Ramos (cell line): ENCODE results near the gene CD37.
"Not testable (repeated sequence)": the region's sequence is repeated elsewhere in the genome, so short reads cannot be mapped to it uniquely, and the experiment has no call there.

ENCODE experiments used
- in situ Hi-C: fragments of 300-500 bp; cut with MboI; formaldehyde crosslinking; loops from one replicate; pipeline ENCODE4 v1.14.3; 2022; ENCODE audit warnings: low sequenced_read_pairs; ENCODE audit not compliant: unreplicated experiment

Gene CD37

GRCh38 chr19:49335071-49335783 lies at the start of gene CD37:
CD37 (plus strand) TSS chr19:49335406; CDS start chr19:49335541, 135 bp downstream.
- in situ Hi-C loops, result no loop called here

GRCh38 chr19:49287141-49287770 lies 48.0 kb upstream of the CD37 start:
- in situ Hi-C loops, result no loop called here

- in situ Hi-C loops, result not testable (repeated sequence)
These were observed 47.0 kb upstream of the CD37 start for GRCh38 chr19:49288205-49288604.

GRCh38 chr19:49289286-49289685 lies 45.9 kb upstream of the CD37 start:
- in situ Hi-C loops, result not testable (repeated sequence)

- in situ Hi-C loops, result no loop called here
These were observed 44.7 kb upstream of the CD37 start for GRCh38 chr19:49290517-49290916.

- in situ Hi-C loops, result no loop called here
These were observed 40.8 kb upstream of the CD37 start for GRCh38 chr19:49294401-49294800.

GRCh38 chr19:49295208-49295880 lies 39.9 kb upstream of the CD37 start:
- in situ Hi-C loops, result no loop called here

- in situ Hi-C loops, result no loop called here
These were observed 37.8 kb upstream of the CD37 start for GRCh38 chr19:49297403-49297802.

- in situ Hi-C loops, result not testable (repeated sequence)
These were observed 36.6 kb upstream of the CD37 start for GRCh38 chr19:49298653-49299052.

- in situ Hi-C loops, result no loop called here
These were observed 33.9 kb upstream of the CD37 start for GRCh38 chr19:49301165-49301865.

- in situ Hi-C loops, result no loop called here
These were observed 33.3 kb upstream of the CD37 start for GRCh38 chr19:49301866-49302252.

GRCh38 chr19:49306734-49307133 lies 28.5 kb upstream of the CD37 start:
- in situ Hi-C loops, result not testable (repeated sequence)

- in situ Hi-C loops, result no loop called here
These were observed 26.1 kb upstream of the CD37 start for GRCh38 chr19:49309087-49309486.

- in situ Hi-C loops, result no loop called here
These were observed 20.1 kb upstream of the CD37 start for GRCh38 chr19:49315111-49315510.

GRCh38 chr19:49316284-49316683 lies 18.9 kb upstream of the CD37 start:
- in situ Hi-C loops, result no loop called here

- in situ Hi-C loops, result no loop called here
These were observed 16.9 kb upstream of the CD37 start for GRCh38 chr19:49318296-49318695.

- in situ Hi-C loops, result no loop called here
These were observed 10.2 kb upstream of the CD37 start, which contains the start of gene SLC6A16 for GRCh38 chr19:49324801-49325576. SLC6A16 (minus strand) TSS chr19:49325191; CDS start chr19:49311347, 13,844 bp downstream.

GRCh38 chr19:49325756-49326155 lies 9.4 kb upstream of the CD37 start:
- in situ Hi-C loops, result not testable (repeated sequence)

GRCh38 chr19:49326165-49326704 lies 9.0 kb upstream of the CD37 start:
- in situ Hi-C loops, result no loop called here
